A549 (cell line): ENCODE results near the gene INPP5K. TPM values are rescaled to one million over a fixed set of nuclear protein-coding genes. Genes with fewer than 3 reads are reported as not detected.

Source experiments
- ATAC-seq, 2 experiments: fragments of 200-7000 bp in 1 of 2; fragments of >200 bp in 1 of 2; cut with Nextera tagmentation in 1 of 2; cut with Tn5 transposase in 1 of 2; 3 replicates each; pipeline versions ENCODE4 v1.8.0 to v1.9.1; 2018 to 2020; ENCODE audit warnings: mild to moderate bottlenecking in 1 of 2, moderate library complexity in 1 of 2
- CTCF ChIA-PET: fragments of 300-600 bp; sonication (Branson Sonifier 250); formaldehyde crosslinking; extraction: SDS; loops from one replicate; lab custom pipeline; 2021; ENCODE audit warnings: antibody characterized with exemption, inconsistent platforms; lab: Yijun Ruan, JAX
- POLR2A ChIA-PET: fragments of 350-600 bp; formaldehyde crosslinking; extraction: SDS; loops from one replicate; lab custom pipeline; 2021; ENCODE audit warnings: antibody characterized with exemption, inconsistent platforms; lab: Yijun Ruan, JAX
- DNase-seq, 2 experiments: peaks; one replicate each; pipeline versions ENCODE4 v3.0.0 to v3.0.0-alpha.2; 2011 to 2016; ENCODE audit warnings: low read depth in 1 of 2, low spot score in 1 of 2
- FAIRE-seq: peaks from 2 replicates; lab custom pipeline; 2011; peaks lifted over from hg19 to GRCh38; lab: Jason Lieb, UNC
- H3K27ac ChIP-seq, 2 experiments: fragments of >200 bp; sonication (Bioruptor Twin); formaldehyde crosslinking; 3 replicates each; pipeline ENCODE4 v1.5.1; 2016 to 2017
- H3K4me1 ChIP-seq: fragments of >200 bp; sonication (Bioruptor Twin); formaldehyde crosslinking; 3 replicates; pipeline ENCODE4 v1.6.1; 2016
- H3K4me2 ChIP-seq: fragments of >200 bp; sonication (Bioruptor Twin); formaldehyde crosslinking; 3 replicates; pipeline ENCODE4 v1.6.1; 2016
- H3K4me3 ChIP-seq: fragments of >200 bp; sonication (Bioruptor Twin); formaldehyde crosslinking; 3 replicates; pipeline ENCODE4 v1.5.1; 2016
- H3K9me3 ChIP-seq: fragments of >200 bp; sonication (Bioruptor Twin); formaldehyde crosslinking; 3 replicates; pipeline ENCODE4 v1.6.1; 2016
- CBX8 ChIP-seq: fragments of 200-600 bp; sonication (generic); IDR thresholded peaks from 2 replicates; pipeline ENCODE4 v1.6.1; 2016
- CHD4 ChIP-seq: fragments of 200-600 bp; sonication (generic); IDR thresholded peaks from 2 replicates; pipeline ENCODE4 v1.6.1; 2016; ENCODE audit warnings: antibody characterized with exemption, mild to moderate bottlenecking, borderline replicate concordance
- EP300 ChIP-seq, 2 experiments: fragments of >200 bp; sonication (Bioruptor Twin); formaldehyde crosslinking; IDR thresholded peaks; 2 replicates in 1 of 2; 3 replicates in 1 of 2; pipeline ENCODE4 v1.6.1; 2016 to 2017
- HES2 ChIP-seq: fragments of >200 bp; sonication (Bioruptor Twin); formaldehyde crosslinking; IDR thresholded peaks from 2 replicates; pipeline ENCODE4 v1.6.1; 2016
- HOXB5 ChIP-seq: fragments of 250-450 bp; sonication (Bioruptor Pico); IDR thresholded peaks from 2 replicates; pipeline ENCODE4 v1.5.0; 2020; ENCODE audit warnings: mild to moderate bottlenecking, moderate library complexity
- JUN ChIP-seq, 2 experiments: fragments of >200 bp; sonication (Bioruptor Twin); formaldehyde crosslinking; IDR thresholded peaks; 2 replicates in 1 of 2; 3 replicates in 1 of 2; pipeline ENCODE4 v1.6.1; 2016 to 2017
- JUNB ChIP-seq: fragments of >200 bp; sonication (Bioruptor Twin); formaldehyde crosslinking; IDR thresholded peaks from 2 replicates; pipeline ENCODE4 v1.6.1; 2016
- KDM1A ChIP-seq: fragments of 200-600 bp; sonication (generic); IDR thresholded peaks from 2 replicates; pipeline ENCODE4 v1.6.1; 2016; ENCODE audit warnings: low read depth, mild to moderate bottlenecking
- KDM5A ChIP-seq: fragments of 200-600 bp; sonication (generic); IDR thresholded peaks from 2 replicates; pipeline ENCODE4 v1.6.1; 2016; ENCODE audit warnings: antibody characterized with exemption, mild to moderate bottlenecking
- MAX ChIP-seq: IDR thresholded peaks from 2 replicates; pipeline ENCODE4 v1.6.1; 2012
- MAZ ChIP-seq: fragments of 150-350 bp; IDR thresholded peaks from 2 replicates; pipeline ENCODE4 v1.6.1; 2014; ENCODE audit warnings: antibody characterized with exemption, low read depth, low read length, borderline replicate concordance
- MYC ChIP-seq: IDR thresholded peaks from 2 replicates; pipeline ENCODE4 v1.6.1; 2012; ENCODE audit warnings: mild to moderate bottlenecking, inconsistent platforms, low read length, improper control_type of control experiment, borderline replicate concordance
- NPAS2 ChIP-seq: fragments of 250-450 bp; sonication (Bioruptor Pico); IDR thresholded peaks from 2 replicates; pipeline ENCODE4 v1.8.0; 2022; ENCODE audit warnings: mild to moderate bottlenecking, moderate library complexity, borderline replicate concordance
- PHF8 ChIP-seq: fragments of 200-600 bp; sonication (generic); IDR thresholded peaks from 2 replicates; pipeline ENCODE4 v1.6.1; 2016; ENCODE audit warnings: low read depth, mild to moderate bottlenecking, antibody characterized with exemption, moderate library complexity, borderline replicate concordance
- POLR2A ChIP-seq: IDR thresholded peaks from 2 replicates; pipeline ENCODE4 v1.6.1; 2012; ENCODE audit warnings: mild to moderate bottlenecking, low read length
- RARB ChIP-seq: fragments of 250-450 bp; sonication (Bioruptor Pico); IDR thresholded peaks from 2 replicates; pipeline ENCODE4 v1.8.0; 2021; ENCODE audit warnings: mild to moderate bottlenecking, moderate library complexity
- REST ChIP-seq: fragments of 200-600 bp; sonication (generic); IDR thresholded peaks from 2 replicates; pipeline ENCODE4 v1.6.1; 2016; ENCODE audit warnings: antibody characterized with exemption, mild to moderate bottlenecking, moderate library complexity
- RFX5 ChIP-seq: fragments of 450-650 bp; IDR thresholded peaks from 2 replicates; pipeline ENCODE4 v1.7.1; 2014; ENCODE audit warnings: antibody characterized with exemption, mild to moderate bottlenecking, moderate library complexity
- SMC3 ChIP-seq: fragments of >200 bp; sonication (Bioruptor Twin); formaldehyde crosslinking; IDR thresholded peaks from 3 replicates; pipeline ENCODE4 v1.6.1; 2018; ENCODE audit warnings: inconsistent platforms
- TFCP2L1 ChIP-seq: fragments of 250-450 bp; sonication (Bioruptor Pico); IDR thresholded peaks from 2 replicates; pipeline ENCODE4 v1.5.0; 2021; ENCODE audit warnings: mild to moderate bottlenecking
- TP53 ChIP-seq: fragments of 250-450 bp; sonication (Bioruptor Pico); IDR thresholded peaks from 2 replicates; pipeline ENCODE4 v1.5.0; 2021; ENCODE audit warnings: mild to moderate bottlenecking, moderate library complexity
- ZC3H11A ChIP-seq: fragments of 450-650 bp; IDR thresholded peaks from 2 replicates; pipeline ENCODE4 v1.6.1; 2014; ENCODE audit warnings: antibody characterized with exemption, mild to moderate bottlenecking
- ZFP36 ChIP-seq: fragments of 450-650 bp; IDR thresholded peaks from 2 replicates; pipeline ENCODE4 v1.6.1; 2014; ENCODE audit warnings: borderline replicate concordance; ENCODE audit not compliant: partially characterized antibody
- ZNF302 ChIP-seq: fragments of 250-450 bp; sonication (Bioruptor Pico); IDR thresholded peaks from 2 replicates; pipeline ENCODE4 v1.9.0; 2021; ENCODE audit warnings: inconsistent platforms, mild to moderate bottlenecking, moderate library complexity
- WGBS: methylation state at CpG from one replicate; pipeline ENCODE4 v1.1.6; 2017; ENCODE audit errors: missing lambda C conversion rate; 5-methylcytosine and 5-hydroxymethylcytosine counted together
- polyA minus RNA-seq: library from RNA; depleted of rRNA, polyadenylated mRNA; stranded (reverse); fragments of >200 nt; gene quantifications from 2 replicates; pipeline ENCODE4 v1.2.3, GENCODE V29; 2011; rRNA and poly(A)+ RNA removed
- polyA plus RNA-seq, 4 experiments: library from polyadenylated mRNA; depleted of rRNA in 3 of 4; stranded (reverse); fragments of >200 nt; fragmentation: RNase III in 1 of 4; extraction: RNeasy Plus Mini Kit Qiagen cat#74134 plus additional on column Dnase treatment in 1 of 4; gene quantifications; 2 replicates in 3 of 4; 3 replicates in 1 of 4; pipeline ENCODE4 v1.2.3, GENCODE V29; 2011 to 2017
- TF ChIP-seq, protein P1 (sequence below): fragments of >200 bp; sonication (Bioruptor Twin); formaldehyde crosslinking; IDR thresholded peaks from 3 replicates; pipeline ENCODE4 v1.6.1; 2016
- TF ChIP-seq, protein P2 (sequence below): IDR thresholded peaks from 2 replicates; pipeline ENCODE4 v1.6.1; 2012; ENCODE audit warnings: low read depth, borderline replicate concordance

INPP5K gene
- 30.8 and 41.8 TPM in 2 replicates for polyA plus RNA-seq (2011; rRNA removed)
- 22.4 and 26.4 TPM in 2 replicates for polyA plus RNA-seq (2012; cell fraction: cytosol; rRNA removed)
- 41.4 and 43.0 TPM in 2 replicates for polyA plus RNA-seq (2012; cell fraction: nucleus; rRNA removed)
- polyA plus RNA-seq (2017; fragmentation: RNase III; extraction: RNeasy Plus Mini Kit Qiagen cat#74134 plus additional on column Dnase treatment): 23.6 to 24.5 TPM (median 24.3 TPM) in 3 replicates
- polyA minus RNA-seq: 58.4 and 65.5 TPM in 2 replicates

DNA sequence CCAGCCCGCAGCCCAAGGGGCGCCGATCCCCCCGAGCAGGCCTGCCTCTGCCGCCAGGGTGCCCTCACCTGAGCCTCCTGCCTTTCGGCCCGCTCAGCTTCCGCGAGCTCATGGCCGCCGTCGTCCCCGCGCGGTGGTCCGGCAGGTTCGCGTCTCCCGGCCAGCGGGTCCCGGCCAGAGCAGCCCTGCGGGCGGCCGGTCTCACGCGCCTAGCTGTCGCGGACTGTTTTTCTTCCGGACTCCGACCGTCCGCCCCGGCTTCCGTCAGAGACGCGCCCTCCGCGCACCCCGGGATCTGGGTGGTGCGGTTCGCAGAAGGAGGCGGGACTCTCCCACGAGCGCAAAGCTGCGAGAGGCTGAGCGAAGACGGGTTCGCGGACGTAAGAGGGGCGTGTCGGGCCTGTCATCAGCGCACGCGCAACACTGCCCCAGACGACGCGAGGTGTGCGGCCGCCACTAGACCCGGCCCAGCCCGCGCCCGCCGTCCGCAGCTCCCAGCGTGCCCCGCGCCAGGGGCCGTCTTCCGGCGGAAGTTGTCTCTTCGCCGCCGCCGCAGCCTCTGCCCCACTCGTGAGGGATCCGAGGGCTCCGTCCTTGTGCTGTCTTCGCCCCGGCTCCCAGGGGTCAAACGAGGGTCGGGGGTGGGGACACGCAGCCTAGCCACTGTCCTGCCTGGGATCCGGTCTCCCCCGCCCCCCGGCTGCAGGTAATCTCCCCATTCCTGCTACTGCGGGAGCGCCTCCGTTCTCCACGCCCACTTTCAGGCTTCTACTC is at the start of gene INPP5K:
Gene INPP5K (minus strand): TSS at position 225 of the 774 bp plus-strand sequence. CDS start 113 bp downstream, at position 112.
- Histone ChIP-seq H3K9me3 (no peaks in the 10 kb centered on the region), H3K4me3 (peak within 1 kb of the TSS; percentile 76), H3K4me1 (peaks cover 12% of the 10 kb centered on the region; the same call in 2 of the 3 replicates), H3K4me2 (peak within 1 kb of the TSS; percentile 87), H3K27ac (peak within 1 kb of the TSS; percentile 95)
- ChIA-PET POLR2A (interaction anchor here (0.5 to 1.9 kb wide), 32 partner anchors 10 to 263 kb away, joined by 3 to 29 read pairs (median 6); partner anchors contain the start of genes CRK, PITPNA, SLC43A2 and YWHAE), CTCF (interaction anchor here (0.7 to 8.4 kb wide), 41 partner anchors 8 to 394 kb away, joined by 3 to 68 read pairs (median 6); partner anchors contain the start of genes BHLHA9, MYO1C, RILP and SLC43A2)
- FAIRE-seq (peak; percentile 77), ATAC-seq (peak; percentile 90 to 95), DNase-seq (peak; percentile 99)
- WGBS: under 1% methylated on average over 69 of the region's 91 CpGs
- TF ChIP-seq TFCP2L1 (CRISPR knock-in tag): peak; percentile 32; the same call in 1 of the 2 replicates
- peak; percentile 91 for TF ChIP-seq POLR2A
- peak; percentile 21; the same call in 1 of the 2 replicates for TF ChIP-seq RARB (CRISPR knock-in tag)
- peak; percentile 84 for TF ChIP-seq PHF8
- TF ChIP-seq EP300 (IDR thresholded peaks at IDR 0.05): no peak
- TF ChIP-seq REST: peak; percentile 25; the same call in 1 of the 2 replicates
- no peak for TF ChIP-seq HES2
- 0 out of 2 replicates have a peak, but pooled peaks have one; percentile 59 for TF ChIP-seq MYC
- 0 out of 2 replicates have a peak, but pooled peaks have one; percentile 41 for TF ChIP-seq TP53 (CRISPR knock-in tag)
- TF ChIP-seq, protein P1, sequence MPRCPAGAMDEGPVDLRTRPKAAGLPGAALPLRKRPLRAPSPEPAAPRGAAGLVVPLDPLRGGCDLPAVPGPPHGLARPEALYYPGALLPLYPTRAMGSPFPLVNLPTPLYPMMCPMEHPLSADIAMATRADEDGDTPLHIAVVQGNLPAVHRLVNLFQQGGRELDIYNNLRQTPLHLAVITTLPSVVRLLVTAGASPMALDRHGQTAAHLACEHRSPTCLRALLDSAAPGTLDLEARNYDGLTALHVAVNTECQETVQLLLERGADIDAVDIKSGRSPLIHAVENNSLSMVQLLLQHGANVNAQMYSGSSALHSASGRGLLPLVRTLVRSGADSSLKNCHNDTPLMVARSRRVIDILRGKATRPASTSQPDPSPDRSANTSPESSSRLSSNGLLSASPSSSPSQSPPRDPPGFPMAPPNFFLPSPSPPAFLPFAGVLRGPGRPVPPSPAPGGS: peak; percentile 85; the same call in 2 of the 3 replicates
- TF ChIP-seq JUN (IDR thresholded peaks at IDR 0.05): peak; percentile 78 to 94; a peak in 4 of 5 replicates
- TF ChIP-seq ZNF302 (CRISPR knock-in tag): no peak
- no peak for TF ChIP-seq ZFP36
- peak; percentile 88 for TF ChIP-seq MAX
- peak; percentile 49 for TF ChIP-seq KDM5A

DNA sequence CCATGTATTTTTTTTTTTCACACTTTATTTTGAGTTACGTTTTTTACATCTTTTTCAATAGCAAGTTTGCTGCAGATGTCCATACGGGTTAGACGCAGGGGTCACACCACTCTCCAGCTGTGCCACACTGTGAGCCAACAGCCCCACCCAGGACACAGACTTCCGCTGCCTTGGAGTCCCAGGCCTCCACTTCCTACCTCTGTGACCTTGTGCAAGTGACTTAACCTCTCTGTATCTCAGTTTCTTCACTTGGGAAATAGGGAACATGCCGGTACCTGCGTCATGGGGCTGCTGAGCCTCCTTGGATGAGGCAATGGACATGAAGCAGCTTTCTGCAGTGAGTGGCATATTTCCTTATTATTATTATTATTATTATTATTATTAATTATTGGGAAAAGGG is 49.5 kb upstream of the INPP5K start:
- H3K9me3 ChIP-seq: no peaks in the 10 kb centered on the region
- H3K4me2 ChIP-seq: no peak overlapping the region
- DNase-seq (no peak), ATAC-seq (no peak), FAIRE-seq (no peak)
- H3K4me1 ChIP-seq: peaks cover 11% of the 10 kb centered on the region; the same call in 2 of the 3 replicates
- H3K4me3 ChIP-seq: no peak overlapping the region
- WGBS: 75% methylated on average over 6 of the region's 6 CpGs
- CTCF ChIA-PET: interaction anchor here (0.8 to 21.0 kb wide), 5 partner anchors 9 to 83 kb away, joined by 3 to 497 read pairs (median 4); partner anchors contain the start of gene SLC43A2
- POLR2A ChIA-PET: interaction anchor here (1.3 kb wide), 1 partner anchor 151 kb away, joined by 4 read pairs; no protein-coding TSS in a partner anchor
- TF ChIP-seq TFCP2L1 (CRISPR knock-in tag) (no peak), SMC3 (no peak), MAZ (no peak), ZC3H11A (no peak), EP300 (IDR thresholded peaks at IDR 0.05) (no peak), CHD4 (no peak), PHF8 (no peak), RFX5 (no peak), JUNB (no peak), HOXB5 (CRISPR knock-in tag) (no peak), KDM1A (no peak), NPAS2 (CRISPR knock-in tag) (no peak), CBX8 (no peak)
- TF ChIP-seq, protein P1: no peak
- TF ChIP-seq, protein P2, sequence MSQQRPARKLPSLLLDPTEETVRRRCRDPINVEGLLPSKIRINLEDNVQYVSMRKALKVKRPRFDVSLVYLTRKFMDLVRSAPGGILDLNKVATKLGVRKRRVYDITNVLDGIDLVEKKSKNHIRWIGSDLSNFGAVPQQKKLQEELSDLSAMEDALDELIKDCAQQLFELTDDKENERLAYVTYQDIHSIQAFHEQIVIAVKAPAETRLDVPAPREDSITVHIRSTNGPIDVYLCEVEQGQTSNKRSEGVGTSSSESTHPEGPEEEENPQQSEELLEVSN: no peak
- no peak overlapping the region for H3K27ac ChIP-seq
